Left forelimb (tissue), 1 donor: ENCODE data around the gene PDE6H.

Experiments used
- DNase-seq: peaks from one replicate; pipeline ENCODE4 v3.0.0-alpha.2; 2018; ENCODE audit warnings: low spot score

PDE6H gene

GRCh38 chr12:15004421-15004820 is 31.6 kb downstream of the PDE6H start:
- no peak for DNase-seq

- no peak for DNase-seq
Observed at GRCh38 chr12:15005064-15005463, 32.2 kb downstream of the PDE6H start.

GRCh38 chr12:15007551-15007950 is 34.7 kb downstream of the PDE6H start:
- DNase-seq: no peak

GRCh38 chr12:15011162-15011561 is 38.3 kb downstream of the PDE6H start:
- DNase-seq: no peak

GRCh38 chr12:15013634-15014179 is 40.9 kb downstream of the PDE6H start:
- no peak for DNase-seq

- DNase-seq: no peak
Observed at GRCh38 chr12:15014708-15015107, 41.9 kb downstream of the PDE6H start.

- no peak for DNase-seq
Observed at GRCh38 chr12:15015121-15015520, 42.3 kb downstream of the PDE6H start.

- no peak for DNase-seq
Observed at GRCh38 chr12:15020156-15020555, 47.3 kb downstream of the PDE6H start.
